WTC11 (cell line): Measurements from ENCODE around the gene ZCCHC4. TPM values are rescaled to one million over a fixed set of nuclear protein-coding genes. Genes with fewer than 3 reads are reported as not detected.

Experiments used
- ATAC-seq: fragments of 200-7000 bp; cut with Tn5 transposase; 2 replicates; pipeline ENCODE4 v1.10.0; 2021; ENCODE audit warnings: mild to moderate bottlenecking, moderate library complexity
- CTCF ChIA-PET: fragments of 300-600 bp; sonication (Branson Sonifier 250); formaldehyde crosslinking; loops from one replicate; lab custom pipeline; 2021; ENCODE audit warnings: antibody characterized with exemption; lab: Charles Lee
- POLR2A ChIA-PET: fragments of 350-600 bp; sonication (Branson Sonifier 250); formaldehyde crosslinking; loops from one replicate; lab custom pipeline; 2021; ENCODE audit warnings: antibody characterized with exemption; lab: Charles Lee
- DNase-seq: peaks from one replicate; pipeline ENCODE4 v3.0.0; 2021; ENCODE audit warnings: low spot score
- H3K27ac Mint-ChIP-seq: 2 replicates; pipeline ENCODE4 v1.8.0; 2021; ENCODE audit warnings: mixed read lengths
- H3K27me3 Mint-ChIP-seq: 2 replicates; pipeline ENCODE4 v1.8.0; 2021; ENCODE audit warnings: low read depth, mild to moderate bottlenecking, moderate library complexity, mixed read lengths
- H3K36me3 Mint-ChIP-seq: 2 replicates; pipeline ENCODE4 v1.8.0; 2021; ENCODE audit warnings: mixed read lengths
- H3K4me1 Mint-ChIP-seq: 2 replicates; pipeline ENCODE4 v1.8.0; 2022; ENCODE audit warnings: mixed read lengths
- H3K4me3 Mint-ChIP-seq: 2 replicates; pipeline ENCODE4 v1.8.0; 2021; ENCODE audit warnings: mild to moderate bottlenecking, moderate library complexity, mixed read lengths
- H3K9me3 Mint-ChIP-seq: 2 replicates; pipeline ENCODE4 v1.8.0; 2021; ENCODE audit warnings: mixed read lengths
- ETV6 ChIP-seq: sonication (generic); formaldehyde crosslinking; IDR thresholded peaks from 2 replicates; pipeline ENCODE4 v1.8.1; 2022; ENCODE audit warnings: mild to moderate bottlenecking, missing genetic modification reagents
- FOXJ3 ChIP-seq: sonication (generic); formaldehyde crosslinking; IDR thresholded peaks from 2 replicates; pipeline ENCODE4 v1.9.0; 2021; ENCODE audit warnings: missing genetic modification reagents, mild to moderate bottlenecking, borderline replicate concordance
- HMGA2 ChIP-seq: fragments of 250-450 bp; sonication (Bioruptor Pico); IDR thresholded peaks from 2 replicates; pipeline ENCODE4 v1.4.0; 2021; ENCODE audit warnings: mild to moderate bottlenecking, moderate library complexity
- JAZF1 ChIP-seq: fragments of 250-450 bp; sonication (Bioruptor Pico); IDR thresholded peaks from 2 replicates; pipeline ENCODE4 v1.9.0; 2021; ENCODE audit warnings: moderate library complexity, mild to moderate bottlenecking, inconsistent platforms
- NFATC4 ChIP-seq: fragments of 250-450 bp; sonication (Bioruptor Pico); IDR thresholded peaks from 2 replicates; pipeline ENCODE4 v1.9.0; 2021; ENCODE audit warnings: mild to moderate bottlenecking
- RORB ChIP-seq: fragments of 250-450 bp; sonication (Bioruptor Pico); IDR thresholded peaks from 2 replicates; pipeline ENCODE4 v1.9.0; 2021; ENCODE audit warnings: mild to moderate bottlenecking
- TEAD1 ChIP-seq: sonication (generic); formaldehyde crosslinking; IDR thresholded peaks from 2 replicates; pipeline ENCODE4 v1.8.0; 2022; ENCODE audit warnings: mild to moderate bottlenecking, missing genetic modification reagents
- TEAD4 ChIP-seq: sonication (generic); formaldehyde crosslinking; IDR thresholded peaks from 2 replicates; pipeline ENCODE4 v1.8.0; 2022; ENCODE audit warnings: mild to moderate bottlenecking, missing genetic modification reagents
- ZNF138 ChIP-seq: sonication (generic); formaldehyde crosslinking; conservative IDR thresholded peaks from 2 replicates; pipeline ENCODE4 v1.8.1; 2022; ENCODE audit warnings: mild to moderate bottlenecking, moderate library complexity, missing genetic modification reagents
- ZNF219 ChIP-seq: sonication (generic); formaldehyde crosslinking; IDR thresholded peaks from 2 replicates; pipeline ENCODE4 v1.8.0; 2023; ENCODE audit warnings: missing genetic modification reagents, mild to moderate bottlenecking, borderline replicate concordance
- total RNA-seq: library from RNA; stranded (reverse); gene quantifications from 3 replicates; pipeline ENCODE4 v1.2.3, GENCODE V29; 2021
- TF ChIP-seq, protein P1 (sequence below): sonication (generic); formaldehyde crosslinking; IDR thresholded peaks from 2 replicates; pipeline ENCODE4 v1.8.0; 2023; ENCODE audit warnings: missing genetic modification reagents, mild to moderate bottlenecking, borderline replicate concordance
- TF ChIP-seq, protein P2 (sequence below): fragments of 250-450 bp; sonication (Bioruptor Pico); IDR thresholded peaks from 2 replicates; pipeline ENCODE4 v1.8.0; 2021; ENCODE audit warnings: mild to moderate bottlenecking
- TF ChIP-seq, protein P3 (sequence below): fragments of 250-450 bp; sonication (Bioruptor Pico); IDR thresholded peaks from 2 replicates; pipeline ENCODE4 v1.9.0; 2021; ENCODE audit warnings: moderate library complexity, mild to moderate bottlenecking, inconsistent platforms, borderline replicate concordance
- TF ChIP-seq, protein P4 (sequence below): sonication (generic); formaldehyde crosslinking; IDR thresholded peaks from 2 replicates; pipeline ENCODE4 v1.8.1; 2022; ENCODE audit warnings: missing genetic modification reagents, borderline replicate concordance
- TF ChIP-seq, protein P5 (sequence below): sonication (generic); formaldehyde crosslinking; IDR thresholded peaks from 2 replicates; pipeline ENCODE4 v1.8.0; 2023; ENCODE audit warnings: missing genetic modification reagents
- TF ChIP-seq, protein P6 (sequence below): sonication (generic); formaldehyde crosslinking; IDR thresholded peaks from 2 replicates; pipeline ENCODE4 v1.8.1; 2022; ENCODE audit warnings: low read depth, mild to moderate bottlenecking, moderate library complexity, missing genetic modification reagents, borderline replicate concordance
- TF ChIP-seq, protein P7 (sequence below): sonication (generic); formaldehyde crosslinking; IDR thresholded peaks from 2 replicates; pipeline ENCODE4 v1.8.0; 2022; ENCODE audit warnings: mild to moderate bottlenecking, missing genetic modification reagents
- TF ChIP-seq, protein P8 (sequence below): sonication (generic); formaldehyde crosslinking; IDR thresholded peaks from 2 replicates; pipeline ENCODE4 v1.8.1; 2023; ENCODE audit warnings: mild to moderate bottlenecking, missing genetic modification reagents

The ZCCHC4 gene
- total RNA-seq, 1 experiment from 2014 or later, result 13.6 TPM

DNA sequence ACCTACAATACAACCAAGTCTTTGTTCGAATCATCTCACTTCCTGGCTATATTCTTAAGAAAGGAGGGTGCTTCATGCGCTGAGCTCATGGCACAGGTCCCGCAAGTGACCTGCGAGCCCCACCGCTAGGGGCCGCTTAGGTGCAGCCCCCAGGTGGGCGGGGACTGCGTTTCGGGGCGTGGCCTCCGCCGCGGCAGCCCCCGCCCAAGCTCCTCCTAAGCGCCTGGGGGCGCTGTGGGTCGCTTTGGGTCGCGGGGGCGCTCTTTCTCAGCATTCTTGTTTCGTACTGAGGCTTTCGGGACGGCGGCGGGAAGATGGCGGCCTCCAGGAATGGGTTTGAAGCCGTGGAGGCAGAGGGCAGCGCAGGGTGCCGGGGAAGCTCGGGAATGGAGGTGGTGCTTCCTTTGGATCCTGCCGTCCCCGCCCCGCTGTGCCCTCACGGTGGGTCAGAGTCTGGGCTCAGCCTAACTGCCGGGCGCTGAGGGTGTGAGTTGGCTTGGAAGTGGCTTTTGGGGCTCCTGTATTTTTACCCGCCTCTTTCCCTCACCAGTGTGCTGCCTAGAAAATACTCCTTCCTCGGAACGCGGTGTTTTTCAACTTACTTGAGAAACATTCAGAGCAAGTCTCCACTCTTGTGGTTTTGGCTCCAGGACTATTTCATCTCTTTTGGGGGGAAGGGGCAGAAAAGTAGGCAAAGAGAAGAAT lies at the start of gene ZCCHC4 (continued):
- TF ChIP-seq, protein P1, sequence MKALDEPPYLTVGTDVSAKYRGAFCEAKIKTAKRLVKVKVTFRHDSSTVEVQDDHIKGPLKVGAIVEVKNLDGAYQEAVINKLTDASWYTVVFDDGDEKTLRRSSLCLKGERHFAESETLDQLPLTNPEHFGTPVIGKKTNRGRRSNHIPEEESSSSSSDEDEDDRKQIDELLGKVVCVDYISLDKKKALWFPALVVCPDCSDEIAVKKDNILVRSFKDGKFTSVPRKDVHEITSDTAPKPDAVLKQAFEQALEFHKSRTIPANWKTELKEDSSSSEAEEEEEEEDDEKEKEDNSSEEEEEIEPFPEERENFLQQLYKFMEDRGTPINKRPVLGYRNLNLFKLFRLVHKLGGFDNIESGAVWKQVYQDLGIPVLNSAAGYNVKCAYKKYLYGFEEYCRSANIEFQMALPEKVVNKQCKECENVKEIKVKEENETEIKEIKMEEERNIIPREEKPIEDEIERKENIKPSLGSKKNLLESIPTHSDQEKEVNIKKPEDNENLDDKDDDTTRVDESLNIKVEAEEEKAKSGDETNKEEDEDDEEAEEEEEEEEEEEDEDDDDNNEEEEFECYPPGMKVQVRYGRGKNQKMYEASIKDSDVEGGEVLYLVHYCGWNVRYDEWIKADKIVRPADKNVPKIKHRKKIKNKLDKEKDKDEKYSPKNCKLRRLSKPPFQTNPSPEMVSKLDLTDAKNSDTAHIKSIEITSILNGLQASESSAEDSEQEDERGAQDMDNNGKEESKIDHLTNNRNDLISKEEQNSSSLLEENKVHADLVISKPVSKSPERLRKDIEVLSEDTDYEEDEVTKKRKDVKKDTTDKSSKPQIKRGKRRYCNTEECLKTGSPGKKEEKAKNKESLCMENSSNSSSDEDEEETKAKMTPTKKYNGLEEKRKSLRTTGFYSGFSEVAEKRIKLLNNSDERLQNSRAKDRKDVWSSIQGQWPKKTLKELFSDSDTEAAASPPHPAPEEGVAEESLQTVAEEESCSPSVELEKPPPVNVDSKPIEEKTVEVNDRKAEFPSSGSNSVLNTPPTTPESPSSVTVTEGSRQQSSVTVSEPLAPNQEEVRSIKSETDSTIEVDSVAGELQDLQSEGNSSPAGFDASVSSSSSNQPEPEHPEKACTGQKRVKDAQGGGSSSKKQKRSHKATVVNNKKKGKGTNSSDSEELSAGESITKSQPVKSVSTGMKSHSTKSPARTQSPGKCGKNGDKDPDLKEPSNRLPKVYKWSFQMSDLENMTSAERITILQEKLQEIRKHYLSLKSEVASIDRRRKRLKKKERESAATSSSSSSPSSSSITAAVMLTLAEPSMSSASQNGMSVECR, result no peak; the same call in 1 of the 2 replicates
- TF ChIP-seq, protein P2, sequence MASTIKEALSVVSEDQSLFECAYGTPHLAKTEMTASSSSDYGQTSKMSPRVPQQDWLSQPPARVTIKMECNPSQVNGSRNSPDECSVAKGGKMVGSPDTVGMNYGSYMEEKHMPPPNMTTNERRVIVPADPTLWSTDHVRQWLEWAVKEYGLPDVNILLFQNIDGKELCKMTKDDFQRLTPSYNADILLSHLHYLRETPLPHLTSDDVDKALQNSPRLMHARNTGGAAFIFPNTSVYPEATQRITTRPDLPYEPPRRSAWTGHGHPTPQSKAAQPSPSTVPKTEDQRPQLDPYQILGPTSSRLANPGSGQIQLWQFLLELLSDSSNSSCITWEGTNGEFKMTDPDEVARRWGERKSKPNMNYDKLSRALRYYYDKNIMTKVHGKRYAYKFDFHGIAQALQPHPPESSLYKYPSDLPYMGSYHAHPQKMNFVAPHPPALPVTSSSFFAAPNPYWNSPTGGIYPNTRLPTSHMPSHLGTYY (CRISPR knock-in tag), result no peak
- TF ChIP-seq, protein P3, sequence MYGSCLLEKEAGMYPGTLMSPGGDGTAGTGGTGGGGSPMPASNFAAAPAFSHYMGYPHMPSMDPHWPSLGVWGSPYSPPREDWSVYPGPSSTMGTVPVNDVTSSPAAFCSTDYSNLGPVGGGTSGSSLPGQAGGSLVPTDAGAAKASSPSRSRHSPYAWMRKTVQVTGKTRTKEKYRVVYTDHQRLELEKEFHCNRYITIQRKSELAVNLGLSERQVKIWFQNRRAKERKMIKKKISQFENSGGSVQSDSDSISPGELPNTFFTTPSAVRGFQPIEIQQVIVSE, result no peak
- TF ChIP-seq JAZF1 (CRISPR knock-in tag), result no peak
- TF ChIP-seq, protein P4, sequence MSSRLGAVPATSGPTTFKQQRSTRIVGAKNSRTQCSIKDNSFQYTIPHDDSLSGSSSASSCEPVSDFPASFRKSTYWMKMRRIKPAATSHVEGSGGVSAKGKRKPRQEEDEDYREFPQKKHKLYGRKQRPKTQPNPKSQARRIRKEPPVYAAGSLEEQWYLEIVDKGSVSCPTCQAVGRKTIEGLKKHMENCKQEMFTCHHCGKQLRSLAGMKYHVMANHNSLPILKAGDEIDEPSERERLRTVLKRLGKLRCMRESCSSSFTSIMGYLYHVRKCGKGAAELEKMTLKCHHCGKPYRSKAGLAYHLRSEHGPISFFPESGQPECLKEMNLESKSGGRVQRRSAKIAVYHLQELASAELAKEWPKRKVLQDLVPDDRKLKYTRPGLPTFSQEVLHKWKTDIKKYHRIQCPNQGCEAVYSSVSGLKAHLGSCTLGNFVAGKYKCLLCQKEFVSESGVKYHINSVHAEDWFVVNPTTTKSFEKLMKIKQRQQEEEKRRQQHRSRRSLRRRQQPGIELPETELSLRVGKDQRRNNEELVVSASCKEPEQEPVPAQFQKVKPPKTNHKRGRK (CRISPR knock-in tag), result no peak
- TF ChIP-seq NFATC4, result no peak
- TF ChIP-seq, protein P5, sequence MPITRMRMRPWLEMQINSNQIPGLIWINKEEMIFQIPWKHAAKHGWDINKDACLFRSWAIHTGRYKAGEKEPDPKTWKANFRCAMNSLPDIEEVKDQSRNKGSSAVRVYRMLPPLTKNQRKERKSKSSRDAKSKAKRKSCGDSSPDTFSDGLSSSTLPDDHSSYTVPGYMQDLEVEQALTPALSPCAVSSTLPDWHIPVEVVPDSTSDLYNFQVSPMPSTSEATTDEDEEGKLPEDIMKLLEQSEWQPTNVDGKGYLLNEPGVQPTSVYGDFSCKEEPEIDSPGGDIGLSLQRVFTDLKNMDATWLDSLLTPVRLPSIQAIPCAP (CRISPR knock-in tag), result no peak
- TF ChIP-seq ZNF219 (CRISPR knock-in tag), result no peak
- TF ChIP-seq, protein P6, sequence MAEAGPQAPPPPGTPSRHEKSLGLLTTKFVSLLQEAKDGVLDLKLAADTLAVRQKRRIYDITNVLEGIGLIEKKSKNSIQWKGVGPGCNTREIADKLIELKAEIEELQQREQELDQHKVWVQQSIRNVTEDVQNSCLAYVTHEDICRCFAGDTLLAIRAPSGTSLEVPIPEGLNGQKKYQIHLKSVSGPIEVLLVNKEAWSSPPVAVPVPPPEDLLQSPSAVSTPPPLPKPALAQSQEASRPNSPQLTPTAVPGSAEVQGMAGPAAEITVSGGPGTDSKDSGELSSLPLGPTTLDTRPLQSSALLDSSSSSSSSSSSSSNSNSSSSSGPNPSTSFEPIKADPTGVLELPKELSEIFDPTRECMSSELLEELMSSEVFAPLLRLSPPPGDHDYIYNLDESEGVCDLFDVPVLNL (CRISPR knock-in tag), result no peak
- TF ChIP-seq RORB (CRISPR knock-in tag), result no peak
- TF ChIP-seq HMGA2 (CRISPR knock-in tag), result no peak

DNA sequence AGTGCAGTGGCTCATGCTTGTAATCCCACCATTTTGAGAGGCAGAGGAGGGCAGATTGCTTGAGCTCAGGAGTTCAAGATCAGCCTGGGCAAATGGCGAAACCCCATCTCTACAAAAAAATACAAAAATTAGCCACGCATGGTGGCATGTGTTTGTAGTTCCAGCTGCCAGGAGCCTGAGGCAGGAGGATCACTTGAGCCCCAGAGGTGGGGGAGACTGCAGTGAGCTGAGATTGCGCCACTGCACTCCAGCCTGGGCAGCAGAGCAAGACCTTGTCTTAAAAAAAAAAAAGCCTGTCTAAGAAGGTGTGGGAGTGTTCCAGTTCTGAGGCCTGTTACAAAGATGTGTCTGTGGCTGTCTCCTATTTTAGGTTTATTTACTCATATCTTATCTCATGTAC lies 40.7 kb upstream of the ZCCHC4 start:
- DNase-seq (no peak), ATAC-seq (no peak)
- ChIA-PET CTCF (interaction anchor here (0.6 kb wide), 1 partner anchor 12 kb away, joined by 3 read pairs; no protein-coding TSS in a partner anchor), POLR2A (no interaction called here)
- Mint-ChIP-seq H3K4me3 (no peak overlapping the region), H3K9me3 (no peaks in the 10 kb centered on the region), H3K36me3 (peaks cover 13% of the 10 kb centered on the region), H3K27ac (no peak overlapping the region), H3K27me3 (no peaks in the 10 kb centered on the region), H3K4me1 (no peaks in the 10 kb centered on the region)
- TF ChIP-seq, protein P3, result no peak
- TF ChIP-seq TEAD1 (CRISPR knock-in tag) (no peak), FOXJ3 (CRISPR knock-in tag) (no peak), TEAD4 (CRISPR knock-in tag) (no peak), ETV6 (CRISPR knock-in tag) (no peak), ZNF138 (CRISPR knock-in tag) (no peak)
- TF ChIP-seq, protein P7, sequence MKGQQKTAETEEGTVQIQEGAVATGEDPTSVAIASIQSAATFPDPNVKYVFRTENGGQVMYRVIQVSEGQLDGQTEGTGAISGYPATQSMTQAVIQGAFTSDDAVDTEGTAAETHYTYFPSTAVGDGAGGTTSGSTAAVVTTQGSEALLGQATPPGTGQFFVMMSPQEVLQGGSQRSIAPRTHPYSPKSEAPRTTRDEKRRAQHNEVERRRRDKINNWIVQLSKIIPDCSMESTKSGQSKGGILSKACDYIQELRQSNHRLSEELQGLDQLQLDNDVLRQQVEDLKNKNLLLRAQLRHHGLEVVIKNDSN (CRISPR knock-in tag), result no peak
- TF ChIP-seq, protein P8, sequence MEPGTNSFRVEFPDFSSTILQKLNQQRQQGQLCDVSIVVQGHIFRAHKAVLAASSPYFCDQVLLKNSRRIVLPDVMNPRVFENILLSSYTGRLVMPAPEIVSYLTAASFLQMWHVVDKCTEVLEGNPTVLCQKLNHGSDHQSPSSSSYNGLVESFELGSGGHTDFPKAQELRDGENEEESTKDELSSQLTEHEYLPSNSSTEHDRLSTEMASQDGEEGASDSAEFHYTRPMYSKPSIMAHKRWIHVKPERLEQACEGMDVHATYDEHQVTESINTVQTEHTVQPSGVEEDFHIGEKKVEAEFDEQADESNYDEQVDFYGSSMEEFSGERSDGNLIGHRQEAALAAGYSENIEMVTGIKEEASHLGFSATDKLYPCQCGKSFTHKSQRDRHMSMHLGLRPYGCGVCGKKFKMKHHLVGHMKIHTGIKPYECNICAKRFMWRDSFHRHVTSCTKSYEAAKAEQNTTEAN (CRISPR knock-in tag), result no peak
